ENCODE data around the gene PERM1. TPM values are rescaled to one million over a fixed set of nuclear protein-coding genes. Genes with fewer than 3 reads are reported as not detected.

Gene PERM1
- total and polyA plus RNA-seq, 2 of the 13 experiments (the other 11 are each of a cell fraction or from before 2014, with no cell fraction given): 0.04 to 0.29 TPM

- TF ChIP-seq ZNF280D (CRISPR knock-in tag; IDR thresholded peaks at IDR 0.05) (no peak), IKZF5 (CRISPR knock-in tag; IDR thresholded peaks at IDR 0.05) (no peak), ZNF484 (CRISPR knock-in tag; IDR thresholded peaks at IDR 0.05; ENCODE audit: borderline replicate concordance, low read depth) (no peak), CBX1 (IDR thresholded peaks at IDR 0.05; ENCODE audit: low read depth) (no peak), ZNF598 (CRISPR knock-in tag; IDR thresholded peaks at IDR 0.05; ENCODE audit: borderline replicate concordance) (no peak), NFKB2 (CRISPR knock-in tag; IDR thresholded peaks at IDR 0.05; ENCODE audit: borderline replicate concordance) (no peak), ZSCAN29 (CRISPR knock-in tag; conservative IDR thresholded peaks at IDR 0.05) (peak; percentile 98), ZNF331 (CRISPR knock-in tag; IDR thresholded peaks at IDR 0.05) (no peak), TFE3 (CRISPR knock-in tag; IDR thresholded peaks at IDR 0.05) (0 out of 2 replicates have a peak, but pooled peaks have one; percentile 39), ZSCAN31 (CRISPR knock-in tag; IDR thresholded peaks at IDR 0.05; ENCODE audit: low read depth) (no peak), ZNF609 (CRISPR knock-in tag; IDR thresholded peaks at IDR 0.05; ENCODE audit: borderline replicate concordance) (peak; percentile 36; the same call in 1 of the 2 replicates), ZBTB26 (CRISPR knock-in tag; IDR thresholded peaks at IDR 0.05; ENCODE audit: borderline replicate concordance) (no peak; the same call in 1 of the 2 replicates), GMEB2 (CRISPR knock-in tag; IDR thresholded peaks at IDR 0.05; ENCODE audit: low read depth) (no peak), HDAC2 (CRISPR knock-in tag; IDR thresholded peaks at IDR 0.05) (peak; percentile 41; the same call in 1 of the 2 replicates)
Observed at GRCh38 chr1:980602-981395, 1.1 kb downstream of the PERM1 start (continued).
